ENCODE data around the gene RAB40B.

Gene RAB40B

DNA sequence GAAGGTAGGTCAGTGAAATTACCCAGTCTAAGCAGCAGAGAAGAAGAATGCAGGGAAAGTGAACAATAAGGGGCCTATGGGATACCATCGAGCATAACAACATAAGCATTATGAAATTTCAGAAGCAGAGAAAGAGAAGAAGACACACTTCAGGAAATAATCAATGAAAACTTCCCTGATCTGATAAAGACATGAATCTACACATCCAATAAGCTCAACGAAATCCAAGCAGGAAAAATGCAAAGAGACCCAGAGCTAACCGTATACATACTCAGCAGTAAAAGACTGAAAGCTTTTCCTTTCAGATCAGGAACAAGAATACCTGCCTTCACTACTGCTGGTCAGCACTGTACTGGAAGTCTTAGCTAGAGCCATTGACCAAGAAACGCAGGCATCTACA lies 88.8 kb downstream of the RAB40B start:
- no peak overlapping the region for H3K27ac ChIP-seq
- H3K4me3 ChIP-seq (ENCODE audit: low read depth, low read length): no peak overlapping the region
- no peak overlapping the region for H3K9ac ChIP-seq
- no peak overlapping the region for H3K4me2 ChIP-seq (ENCODE audit: low read length)
- peaks cover 6% of the 10 kb centered on the region for H3K4me1 ChIP-seq
- H2AFZ ChIP-seq: no peak overlapping the region
- no peaks in the 10 kb centered on the region for H3K9me3 ChIP-seq (ENCODE audit: control insufficient read depth, low read length)
- peaks cover 3% of the 10 kb centered on the region for H3K79me2 ChIP-seq
- H3K36me3 ChIP-seq (ENCODE audit: control insufficient read depth, insufficient read depth, low read length): no peaks in the 10 kb centered on the region
- no peaks in the 10 kb centered on the region for H3K27me3 ChIP-seq (ENCODE audit: control insufficient read depth, insufficient read depth, low read length)
- TF ChIP-seq, protein P1, sequence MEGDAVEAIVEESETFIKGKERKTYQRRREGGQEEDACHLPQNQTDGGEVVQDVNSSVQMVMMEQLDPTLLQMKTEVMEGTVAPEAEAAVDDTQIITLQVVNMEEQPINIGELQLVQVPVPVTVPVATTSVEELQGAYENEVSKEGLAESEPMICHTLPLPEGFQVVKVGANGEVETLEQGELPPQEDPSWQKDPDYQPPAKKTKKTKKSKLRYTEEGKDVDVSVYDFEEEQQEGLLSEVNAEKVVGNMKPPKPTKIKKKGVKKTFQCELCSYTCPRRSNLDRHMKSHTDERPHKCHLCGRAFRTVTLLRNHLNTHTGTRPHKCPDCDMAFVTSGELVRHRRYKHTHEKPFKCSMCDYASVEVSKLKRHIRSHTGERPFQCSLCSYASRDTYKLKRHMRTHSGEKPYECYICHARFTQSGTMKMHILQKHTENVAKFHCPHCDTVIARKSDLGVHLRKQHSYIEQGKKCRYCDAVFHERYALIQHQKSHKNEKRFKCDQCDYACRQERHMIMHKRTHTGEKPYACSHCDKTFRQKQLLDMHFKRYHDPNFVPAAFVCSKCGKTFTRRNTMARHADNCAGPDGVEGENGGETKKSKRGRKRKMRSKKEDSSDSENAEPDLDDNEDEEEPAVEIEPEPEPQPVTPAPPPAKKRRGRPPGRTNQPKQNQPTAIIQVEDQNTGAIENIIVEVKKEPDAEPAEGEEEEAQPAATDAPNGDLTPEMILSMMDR (IDR thresholded peaks at IDR 0.05): no peak

DNA sequence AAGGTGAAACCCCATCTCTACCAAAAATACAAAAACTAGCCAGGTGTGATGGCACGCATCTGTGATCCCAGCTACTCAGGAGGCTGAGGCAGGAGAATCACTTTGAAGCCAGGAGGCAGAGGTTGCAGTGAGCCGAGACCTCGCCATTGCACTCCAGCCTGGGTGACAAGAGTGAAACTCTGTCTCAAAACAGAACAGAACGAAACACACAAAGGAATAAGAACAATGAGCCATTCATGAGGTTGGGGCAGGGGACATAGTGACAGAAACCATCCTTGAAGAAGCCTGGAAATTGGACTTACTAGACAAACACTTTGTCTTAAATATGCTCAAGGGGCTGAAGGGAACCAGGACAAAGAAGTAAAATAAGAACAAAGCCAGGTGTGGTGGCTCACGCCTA lies 89.7 kb downstream of the RAB40B start:
- Histone ChIP-seq H3K9ac (no peak overlapping the region), H3K27me3 (ENCODE audit: control insufficient read depth, insufficient read depth, low read length) (no peaks in the 10 kb centered on the region), H3K4me2 (ENCODE audit: low read length) (no peak overlapping the region), H3K9me3 (ENCODE audit: control insufficient read depth, low read length) (no peaks in the 10 kb centered on the region), H3K4me3 (ENCODE audit: low read depth, low read length) (no peak overlapping the region), H3K79me2 (peaks cover 3% of the 10 kb centered on the region), H3K4me1 (peaks cover 6% of the 10 kb centered on the region), H3K27ac (no peak overlapping the region), H2AFZ (no peak overlapping the region), H3K36me3 (ENCODE audit: control insufficient read depth, insufficient read depth, low read length) (no peaks in the 10 kb centered on the region)
- TF ChIP-seq, protein P1 (IDR thresholded peaks at IDR 0.05): no peak

DNA sequence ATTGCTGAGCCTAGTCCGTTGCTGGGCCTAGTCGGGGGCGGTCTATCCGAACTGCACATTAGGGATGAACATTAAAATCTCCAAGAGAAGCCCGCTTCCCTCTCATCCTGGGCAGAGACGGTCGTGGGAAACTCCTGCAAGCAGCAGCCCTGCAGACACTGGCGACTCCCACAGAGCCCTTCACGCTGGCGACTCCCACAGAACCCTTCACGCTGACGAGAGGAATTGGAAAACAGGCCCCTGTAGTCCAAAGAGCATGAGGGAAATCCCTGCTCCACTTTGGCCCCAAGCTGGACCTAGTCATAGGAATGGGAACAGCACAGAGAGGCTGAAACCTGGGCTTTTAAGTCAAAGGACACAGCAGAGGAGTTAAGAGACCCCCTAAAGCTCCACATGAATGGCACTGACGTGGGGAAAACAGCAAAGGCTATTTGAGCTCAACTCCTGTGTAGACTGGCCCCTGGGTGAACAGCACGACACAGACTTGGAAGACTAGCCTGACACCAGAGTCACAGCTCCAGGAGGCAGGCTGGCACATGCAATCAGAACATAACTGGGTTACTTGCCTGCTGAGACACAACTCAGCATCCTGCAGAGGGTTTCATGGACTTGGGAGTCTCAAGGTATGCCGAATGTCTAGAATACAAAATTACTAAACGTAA lies 92.4 kb downstream of the RAB40B start:
- H3K9ac ChIP-seq: no peak overlapping the region
- H2AFZ ChIP-seq: no peak overlapping the region
- H3K4me3 ChIP-seq (ENCODE audit: low read depth, low read length): no peak overlapping the region
- H3K27me3 ChIP-seq (ENCODE audit: control insufficient read depth, insufficient read depth, low read length): no peaks in the 10 kb centered on the region
- H3K27ac ChIP-seq: no peak overlapping the region
- peaks cover 11% of the 10 kb centered on the region for H3K79me2 ChIP-seq
- H3K4me1 ChIP-seq: no peaks in the 10 kb centered on the region
- no peak overlapping the region for H3K4me2 ChIP-seq (ENCODE audit: low read length)
- TF ChIP-seq, protein P1 (IDR thresholded peaks at IDR 0.05): no peak
- H3K9me3 ChIP-seq (ENCODE audit: control insufficient read depth, low read length): no peaks in the 10 kb centered on the region
- H3K36me3 ChIP-seq (ENCODE audit: control insufficient read depth, insufficient read depth, low read length): no peaks in the 10 kb centered on the region
